Spleen (tissue), 11 donors: Measurements from ENCODE around the gene CERCAM. TPM values are rescaled to one million over a fixed set of nuclear protein-coding genes. Genes with fewer than 3 reads are reported as not detected.

Experiments used
- DNase-seq: peaks from one replicate; pipeline ENCODE4 v3.0.0-alpha.2; 2020
- H3K27ac ChIP-seq, 8 donors: fragments of 200-600 bp; sonication (generic) in 7 of 8; 1 replicate in 4 of 8; 2 replicates in 4 of 8; pipeline versions ENCODE4 v1.5.0 to v1.8.0; 2016 to 2021; ENCODE audit warnings: inconsistent platforms in 4 of 8, mild to moderate bottlenecking in 4 of 8, moderate library complexity in 1 of 8
- H3K27me3 ChIP-seq, 7 donors: fragments of 200-600 bp; sonication (generic) in 6 of 7; replicated peaks in 1 of 7; 1 replicate in 4 of 7; 2 replicates in 3 of 7; pipeline versions ENCODE4 v1.5.0 to v1.8.0; 2016 to 2021; ENCODE audit warnings: inconsistent platforms in 3 of 7, mild to moderate bottlenecking in 1 of 7
- H3K36me3 ChIP-seq, 6 donors: fragments of 200-600 bp; sonication (generic) in 5 of 6; 1 replicate in 4 of 6; 2 replicates in 2 of 6; pipeline versions ENCODE4 v1.5.0 to v1.8.0; 2016 to 2021; ENCODE audit warnings: inconsistent platforms in 2 of 6
- H3K4me1 ChIP-seq, 6 donors: fragments of 200-600 bp; sonication (generic) in 5 of 6; 1 replicate in 3 of 6; 2 replicates in 3 of 6; pipeline versions ENCODE4 v1.5.0 to v1.8.0; 2016 to 2021; ENCODE audit warnings: inconsistent platforms in 3 of 6
- H3K4me3 ChIP-seq, 8 donors: fragments of 200-600 bp; sonication (generic) in 7 of 8; 1 replicate in 4 of 8; 2 replicates in 4 of 8; pipeline versions ENCODE4 v1.5.0 to v1.8.0; 2016 to 2021; ENCODE audit warnings: inconsistent platforms in 4 of 8, mild to moderate bottlenecking in 4 of 8, moderate library complexity in 2 of 8
- H3K9me3 ChIP-seq, 8 donors: fragments of 200-600 bp; sonication (generic) in 7 of 8; 1 replicate in 4 of 8; 2 replicates in 4 of 8; pipeline versions ENCODE4 v1.5.0 to v1.8.0; 2016 to 2021; ENCODE audit warnings: inconsistent platforms in 4 of 8
- POLR2A ChIP-seq, 3 donors: fragments of 450-650 bp; IDR thresholded peaks; one replicate each; pipeline ENCODE4 v1.5.1; 2017; ENCODE audit warnings: antibody characterized with exemption in 3 of 3, mild to moderate bottlenecking in 1 of 3
- POLR2AphosphoS5 ChIP-seq, 3 donors: sonication (generic); formaldehyde crosslinking; IDR thresholded peaks; one replicate each; pipeline ENCODE4 v1.5.1; 2017; ENCODE audit warnings: antibody characterized with exemption in 3 of 3
- WGBS, 5 donors: extraction: QIAGEN DNeasy Blood & Tissue Kit in 3 of 5; methylation state at CpG; one replicate each; pipeline versions ENCODE4 v1.1.5 to v1.1.7; 2013 to 2018; 5-methylcytosine and 5-hydroxymethylcytosine counted together
- intact Hi-C: fragments of 100-400 bp; cut with DNase I; formaldehyde crosslinking; loops from one replicate; pipeline ENCODE4 v1.15.0; 2023; ENCODE audit warnings: low total_unique reads
- polyA plus RNA-seq, 3 donors: library from polyadenylated mRNA; stranded (reverse); fragments of 200-250 nt; gene quantifications; one replicate each; pipeline ENCODE4 v1.2.1, GENCODE V29; 2013
- total RNA-seq, 7 donors: library from RNA; depleted of rRNA in 3 of 7; stranded (reverse); fragments of >200 nt in 3 of 7; fragmentation: NEBNext Ultra II Directional in 4 of 7; extraction: Animal tissue kit (Norgen Biotek cat#: 25700) in 4 of 7; gene quantifications; one replicate each; pipeline versions ENCODE4 v1.1.0 to v1.2.1, GENCODE V29; 2016 to 2021
- TF ChIP-seq, protein P1 (sequence below), 11 experiments: fragments of 200-600 bp in 7 of 11; fragments of 450-650 bp in 4 of 11; sonication (generic) in 4 of 11; IDR thresholded peaks in 8 of 11; conservative IDR thresholded peaks in 3 of 11; 1 replicate in 7 of 11; 2 replicates in 4 of 11; pipeline versions ENCODE4 v1.4.0 to v1.8.0; 2016 to 2021; ENCODE audit warnings: antibody characterized with exemption in 11 of 11, inconsistent platforms in 4 of 11, mild to moderate bottlenecking in 1 of 11
- donor health status: healthy with polysubstance abuse.
- donor health status: DM: no; HTN: no; CAD: no; lungs with moderate emphysema.
- donor health status: DM: no; HTN: no; CAD: no.
- donor health status: Bipolar disorder and iron deficiency.
- donor health status: healthy.
- donor health status: DM: no; HTN: no; CAD: no.
- donor health status: DM: yes; HTN: yes; CAD: no.

The CERCAM gene
- total and polyA plus RNA-seq, 10 donors, result 3.8 to 22.7 (median 8.8) TPM

DNA sequence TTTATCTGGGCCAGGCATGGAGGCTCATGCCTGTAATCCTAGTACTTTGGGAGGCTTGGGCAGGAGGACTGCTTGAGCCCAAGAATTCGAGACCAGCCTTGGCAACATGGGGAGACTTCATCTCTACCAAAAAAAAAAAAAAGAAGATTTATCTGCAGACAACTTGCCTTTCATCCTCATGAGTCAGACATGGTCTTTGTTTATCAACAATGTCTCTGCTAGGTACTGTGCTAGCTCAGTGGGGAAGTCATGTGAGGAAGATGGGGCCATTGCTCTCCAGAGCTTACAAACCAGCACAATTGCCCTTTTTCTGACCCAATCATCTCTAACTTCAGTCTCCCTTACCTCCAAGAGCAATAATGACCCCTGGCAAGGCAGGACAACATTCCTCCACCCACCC is 47.9 kb upstream of the CERCAM start:
- no peaks in the 10 kb centered on the region for H3K9me3 ChIP-seq
- H3K27ac ChIP-seq, result peak overlapping the region in 6 of 8 donors; percentile 20 to 94 (median 94)
- H3K27me3 ChIP-seq, result no peaks in the 10 kb centered on the region
- WGBS, 5 donors, result 78 to 100% (median 100%) methylated on average over 1 of the region's 1 CpG
- no peak for DNase-seq
- peaks cover 17 to 63% (median 38%) of the 10 kb centered on the region in 6 donors for H3K4me1 ChIP-seq
- H3K36me3 ChIP-seq, result peaks cover 0 to 52% (median 11%) of the 10 kb centered on the region in 6 donors
- TF ChIP-seq, protein P1, sequence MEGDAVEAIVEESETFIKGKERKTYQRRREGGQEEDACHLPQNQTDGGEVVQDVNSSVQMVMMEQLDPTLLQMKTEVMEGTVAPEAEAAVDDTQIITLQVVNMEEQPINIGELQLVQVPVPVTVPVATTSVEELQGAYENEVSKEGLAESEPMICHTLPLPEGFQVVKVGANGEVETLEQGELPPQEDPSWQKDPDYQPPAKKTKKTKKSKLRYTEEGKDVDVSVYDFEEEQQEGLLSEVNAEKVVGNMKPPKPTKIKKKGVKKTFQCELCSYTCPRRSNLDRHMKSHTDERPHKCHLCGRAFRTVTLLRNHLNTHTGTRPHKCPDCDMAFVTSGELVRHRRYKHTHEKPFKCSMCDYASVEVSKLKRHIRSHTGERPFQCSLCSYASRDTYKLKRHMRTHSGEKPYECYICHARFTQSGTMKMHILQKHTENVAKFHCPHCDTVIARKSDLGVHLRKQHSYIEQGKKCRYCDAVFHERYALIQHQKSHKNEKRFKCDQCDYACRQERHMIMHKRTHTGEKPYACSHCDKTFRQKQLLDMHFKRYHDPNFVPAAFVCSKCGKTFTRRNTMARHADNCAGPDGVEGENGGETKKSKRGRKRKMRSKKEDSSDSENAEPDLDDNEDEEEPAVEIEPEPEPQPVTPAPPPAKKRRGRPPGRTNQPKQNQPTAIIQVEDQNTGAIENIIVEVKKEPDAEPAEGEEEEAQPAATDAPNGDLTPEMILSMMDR (IDR thresholded peaks at IDR 0.05 in 8 of 11, conservative IDR thresholded peaks at IDR 0.05 in 3 of 11), result no peak
- no peak for TF ChIP-seq POLR2A (IDR thresholded peaks at IDR 0.05)
- no peak for TF ChIP-seq POLR2AphosphoS5 (IDR thresholded peaks at IDR 0.05)
- H3K4me3 ChIP-seq, result peak overlapping the region in 2 of 8 donors; percentile 89 to 91
- intact Hi-C loops, result no loop called here

DNA sequence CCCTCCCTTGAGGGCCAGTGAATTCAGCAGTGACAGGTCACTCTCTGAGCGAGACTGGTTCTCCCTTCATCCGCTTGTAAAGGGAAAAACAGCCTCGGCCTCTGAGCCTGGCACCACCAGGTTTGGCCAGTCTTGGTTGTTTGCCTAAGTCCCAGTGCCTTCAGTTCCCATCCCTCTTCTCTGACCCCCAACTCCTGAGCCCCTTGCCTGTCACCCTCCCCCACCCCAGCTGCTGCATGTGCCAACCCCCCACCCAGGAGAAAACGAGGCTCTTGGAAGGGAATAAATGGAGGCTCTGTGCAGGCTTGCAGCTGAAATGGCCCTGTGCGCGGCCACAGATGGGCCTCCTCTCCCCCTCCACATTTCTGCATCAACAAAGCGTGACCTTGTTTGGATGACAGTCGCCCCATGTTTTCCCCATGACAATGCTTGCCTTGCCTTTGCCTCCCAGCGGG is 46.4 kb upstream of the CERCAM start:
- no peak for TF ChIP-seq POLR2A (IDR thresholded peaks at IDR 0.05)
- TF ChIP-seq POLR2AphosphoS5 (IDR thresholded peaks at IDR 0.05), result no peak
- TF ChIP-seq, protein P1 (IDR thresholded peaks at IDR 0.05 in 8 of 11, conservative IDR thresholded peaks at IDR 0.05 in 3 of 11), result no peak
- intact Hi-C loops, result no loop called here
- 86 to 96% (median 93%) methylated on average over 6 to 9 of the region's 9 CpGs for WGBS, 5 donors
- no peak for DNase-seq
- Histone ChIP-seq H3K9me3 (no peaks in the 10 kb centered on the region), H3K27me3 (no peaks in the 10 kb centered on the region), H3K4me3 (no peak overlapping the region), H3K36me3 (peaks cover 0 to 66% (median 26%) of the 10 kb centered on the region in 6 donors), H3K27ac (peak overlapping the region in 2 of 8 donors; percentile 93 to 94), H3K4me1 (peaks cover 17 to 63% (median 38%) of the 10 kb centered on the region in 6 donors)

DNA sequence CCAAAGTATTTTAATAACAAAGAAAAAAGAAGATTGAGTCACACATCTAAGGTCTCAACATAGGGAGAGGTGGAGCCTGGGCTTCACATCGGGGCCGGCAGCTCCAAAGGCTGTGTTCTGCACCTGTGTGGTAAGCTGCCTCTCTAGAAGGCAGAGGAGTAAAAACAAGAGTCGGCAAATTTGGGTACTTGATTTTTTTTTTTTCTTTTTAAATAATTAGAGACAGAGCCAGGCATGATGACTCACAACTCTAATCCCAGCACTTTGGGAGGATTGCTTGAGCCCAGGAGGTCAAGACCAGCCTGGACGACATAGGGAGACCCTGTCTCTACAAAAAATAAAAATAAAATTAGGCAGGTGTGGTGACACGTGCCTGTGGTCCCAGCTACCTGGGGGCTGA is 44.8 kb upstream of the CERCAM start:
- 87 to 91% (median 90%) methylated on average over 5 of the region's 5 CpGs for WGBS, 5 donors
- no peak for DNase-seq
- Histone ChIP-seq H3K4me1 (peaks cover 12 to 47% (median 28%) of the 10 kb centered on the region in 6 donors), H3K36me3 (peaks cover 0 to 83% (median 42%) of the 10 kb centered on the region in 6 donors), H3K9me3 (no peaks in the 10 kb centered on the region), H3K4me3 (no peak overlapping the region), H3K27me3 (no peaks in the 10 kb centered on the region), H3K27ac (no peak overlapping the region)
- TF ChIP-seq, protein P1 (IDR thresholded peaks at IDR 0.05 in 8 of 11, conservative IDR thresholded peaks at IDR 0.05 in 3 of 11), result no peak
- TF ChIP-seq POLR2AphosphoS5 (IDR thresholded peaks at IDR 0.05), result no peak
- intact Hi-C loops, result no loop called here

DNA sequence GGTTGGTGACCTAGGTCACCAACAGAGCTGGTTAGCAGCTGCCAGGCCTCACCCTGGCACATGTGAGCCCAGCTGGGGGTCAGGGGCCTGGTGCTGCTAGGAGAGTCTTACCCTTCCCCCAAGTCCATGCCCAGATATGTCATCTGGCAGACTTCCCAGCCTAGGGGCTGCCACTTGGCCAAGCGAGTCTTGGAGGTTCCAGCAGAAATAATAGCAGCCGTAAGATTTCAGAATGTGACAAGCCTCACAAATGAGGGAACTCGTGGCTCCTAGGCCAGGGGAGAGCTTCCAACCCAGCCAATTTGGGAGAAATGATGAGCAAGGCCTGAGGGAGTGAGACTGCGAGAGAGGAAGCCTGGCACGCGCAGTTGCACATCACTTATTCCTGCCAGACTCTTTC is 38.4 kb upstream of the CERCAM start:
- no peak for DNase-seq
- Histone ChIP-seq H3K9me3 (no peaks in the 10 kb centered on the region), H3K4me1 (peaks cover 0 to 15% (median 0%) of the 10 kb centered on the region in 6 donors), H3K4me3 (no peak overlapping the region), H3K27ac (no peak overlapping the region), H3K27me3 (no peaks in the 10 kb centered on the region), H3K36me3 (peaks cover 3 to 100% (median 71%) of the 10 kb centered on the region in 6 donors)
- WGBS, 5 donors, result 82 to 88% (median 82%) methylated on average over 6 of the region's 6 CpGs
- intact Hi-C loops, result no loop called here
- no peak for TF ChIP-seq POLR2A (IDR thresholded peaks at IDR 0.05)
- TF ChIP-seq POLR2AphosphoS5 (IDR thresholded peaks at IDR 0.05), result no peak
- TF ChIP-seq, protein P1 (IDR thresholded peaks at IDR 0.05 in 8 of 11, conservative IDR thresholded peaks at IDR 0.05 in 3 of 11), result no peak
